ENCODE measurements around the gene DNAJC3.

- no peak for TF ChIP-seq CTCF (conservative IDR thresholded peaks at IDR 0.05; ENCODE audit: low read length)
- TF ChIP-seq EZH2phosphoT487 (IDR thresholded peaks at IDR 0.05; ENCODE audit: borderline replicate concordance) = no peak
Observed at GRCh38 chr13:95706356-95706755, 29.4 kb downstream of the DNAJC3 start.
